Measurements from ENCODE around the gene USP12.

USP12 gene

GRCh38 chr13:27027086-27027667 is 144.4 kb downstream of the USP12 start:
- DNase-seq, result no peak

GRCh38 chr13:27026396-27026795 is 145.2 kb downstream of the USP12 start:
- DNase-seq, result no peak

- DNase-seq, result no peak
Observed at GRCh38 chr13:27024776-27025492, 146.7 kb downstream of the USP12 start.

- DNase-seq, result no peak
Observed at GRCh38 chr13:27024074-27024461, 147.5 kb downstream of the USP12 start.

- no peak for DNase-seq
Observed at GRCh38 chr13:27023385-27024073, 148.1 kb downstream of the USP12 start.

GRCh38 chr13:27022571-27023311 is 148.9 kb downstream of the USP12 start:
- DNase-seq, result peak; percentile 6 to 53

- DNase-seq, result no peak
Observed at GRCh38 chr13:27020415-27020814, 151.2 kb downstream of the USP12 start.

- DNase-seq, result no peak
Observed at GRCh38 chr13:27018882-27019281, 152.7 kb downstream of the USP12 start.

- DNase-seq, result no peak
Observed at GRCh38 chr13:27018344-27018861, 153.2 kb downstream of the USP12 start.

- DNase-seq, result no peak
Observed at GRCh38 chr13:27016875-27017274, 154.7 kb downstream of the USP12 start.

Data from NCI-H2081 (cell line).